ENCODE data around the gene CCDC24.
A peak's percentile ranks its signal among the peaks of the same experiment; 100 is the strongest.

The CCDC24 gene

DNA sequence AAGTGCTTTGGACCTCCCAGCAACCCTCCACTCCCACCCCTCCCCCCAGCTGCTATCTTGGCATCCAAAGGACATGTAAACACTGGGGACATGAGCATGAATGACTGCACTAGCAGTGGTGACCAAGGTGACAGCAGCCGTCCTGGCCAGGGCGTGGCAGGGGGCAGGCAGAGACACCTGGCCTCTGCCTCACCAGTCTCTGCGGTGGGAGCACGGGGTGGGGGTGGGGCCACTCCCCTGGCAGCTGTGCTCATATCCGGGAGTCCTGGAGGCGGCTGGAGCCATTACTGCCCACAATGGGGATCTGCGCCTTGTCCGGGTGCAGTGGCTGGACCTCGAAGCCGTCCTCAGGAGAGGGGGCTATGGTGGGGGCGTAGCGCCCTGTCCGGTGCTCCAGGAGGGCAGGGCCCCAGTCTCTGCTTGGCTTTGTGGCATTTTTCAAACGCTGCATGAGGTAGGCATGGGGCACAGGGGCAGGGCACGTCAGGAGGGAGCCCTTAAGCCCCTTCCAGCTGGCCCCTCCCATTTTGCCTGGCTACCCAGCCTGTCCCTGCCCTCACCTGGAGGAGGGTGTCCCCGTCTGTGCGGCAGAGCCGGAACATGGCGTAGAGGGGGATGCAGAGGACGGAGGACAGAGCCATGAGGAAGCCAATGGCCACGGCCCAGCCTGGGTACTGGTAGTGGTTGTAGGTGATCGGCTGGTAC, 6.0 kb downstream of the CCDC24 start:
- no peak for DNase-seq (ENCODE audit: low spot score)

DNA sequence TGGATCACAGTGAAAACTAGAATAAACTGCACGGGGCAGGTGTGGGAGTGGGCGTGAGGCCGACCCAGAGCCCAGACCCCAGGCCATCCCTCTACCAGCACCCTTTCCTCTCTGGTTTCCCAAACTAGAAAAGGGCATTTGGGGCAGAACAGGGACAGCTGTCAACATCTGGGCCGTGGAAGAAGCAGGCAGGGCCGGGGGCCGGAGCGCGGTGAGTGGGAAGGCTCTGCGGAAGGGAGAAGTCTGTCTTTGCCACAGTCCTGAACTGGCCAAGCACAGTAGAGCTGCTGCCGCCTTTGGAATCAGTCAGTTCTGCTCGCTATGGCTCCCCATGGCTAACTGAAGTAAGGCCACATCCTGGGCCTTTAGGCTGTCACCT, 6.6 kb downstream of the CCDC24 start:
- DNase-seq (ENCODE audit: low spot score), result no peak

DNA sequence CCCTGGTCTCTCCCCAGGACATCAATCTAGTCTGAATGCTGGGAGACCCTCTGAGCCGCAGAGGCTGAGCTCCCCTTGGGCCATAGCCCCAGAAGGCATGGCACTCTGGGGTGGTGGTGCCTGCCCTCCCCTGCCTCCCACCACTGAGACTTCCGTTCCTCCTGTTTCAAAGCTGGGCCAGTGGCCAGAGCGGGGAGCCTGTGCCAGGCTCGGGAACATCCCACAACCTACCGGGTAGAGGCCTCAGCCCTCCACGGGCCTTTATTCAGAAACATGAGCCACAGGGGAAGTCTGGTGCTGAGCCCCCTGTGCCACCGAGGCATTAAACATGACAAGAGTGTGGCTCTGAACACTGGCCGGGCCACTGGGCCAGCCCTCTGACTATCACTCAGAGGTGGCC, 8.1 kb downstream of the CCDC24 start:
- DNase-seq (ENCODE audit: low spot score), result no peak

DNA sequence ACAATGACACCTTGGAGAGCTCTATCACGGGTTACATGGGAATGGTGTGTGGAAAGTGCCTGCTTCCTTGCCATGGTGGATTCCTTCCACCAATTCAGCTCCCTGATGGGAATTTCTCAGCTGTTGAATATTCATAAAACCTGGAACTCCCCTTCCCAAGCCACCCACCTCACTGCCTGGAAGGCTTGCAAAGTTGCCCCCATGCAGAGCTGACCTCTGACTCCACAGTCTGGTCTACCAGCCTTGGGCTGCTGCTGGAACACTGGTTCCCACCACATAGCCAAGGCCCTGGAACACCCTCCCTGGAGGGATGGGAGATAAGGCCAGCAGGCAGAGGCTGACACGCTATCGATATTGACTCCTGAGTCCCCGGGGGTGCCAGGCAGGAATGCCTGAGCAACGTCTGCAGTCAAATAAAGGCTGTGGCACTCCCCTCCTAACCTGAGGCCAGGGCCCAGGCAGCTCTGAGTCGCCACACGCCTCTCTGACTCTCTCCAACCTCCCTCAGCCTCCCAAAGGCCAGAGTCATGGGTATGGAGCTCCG, 8.8 kb downstream of the CCDC24 start:
- no peak for DNase-seq (ENCODE audit: low spot score)

DNA sequence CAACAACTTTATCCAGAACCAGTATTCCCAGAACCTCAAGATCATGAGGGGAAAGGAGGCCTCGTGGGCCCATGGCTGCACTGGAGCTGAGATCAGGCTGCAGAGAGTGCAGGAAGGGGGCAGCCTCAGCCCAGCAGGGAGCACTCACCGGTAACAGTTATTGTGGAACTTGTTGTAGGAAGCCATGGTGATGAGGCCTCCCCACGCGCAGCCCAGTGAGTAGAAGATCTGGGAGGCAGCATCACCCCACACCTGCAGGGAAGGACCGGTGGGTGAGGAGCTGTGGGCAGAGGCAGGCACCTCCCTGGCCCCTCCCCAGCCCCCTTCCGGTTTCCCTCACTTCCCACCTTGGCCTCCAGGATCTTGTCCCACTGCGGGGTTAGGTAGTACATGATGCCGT, 10.8 kb downstream of the CCDC24 start:
- no peak for DNase-seq (ENCODE audit: low spot score)

- DNase-seq (ENCODE audit: low spot score), result no peak
These were observed 11.3 kb downstream of the CCDC24 start for GRCh38 chr1:44002606-44003157.

GRCh38 chr1:44008259-44008658, 16.9 kb downstream of the CCDC24 start:
- no peak for DNase-seq (ENCODE audit: low spot score)

DNA sequence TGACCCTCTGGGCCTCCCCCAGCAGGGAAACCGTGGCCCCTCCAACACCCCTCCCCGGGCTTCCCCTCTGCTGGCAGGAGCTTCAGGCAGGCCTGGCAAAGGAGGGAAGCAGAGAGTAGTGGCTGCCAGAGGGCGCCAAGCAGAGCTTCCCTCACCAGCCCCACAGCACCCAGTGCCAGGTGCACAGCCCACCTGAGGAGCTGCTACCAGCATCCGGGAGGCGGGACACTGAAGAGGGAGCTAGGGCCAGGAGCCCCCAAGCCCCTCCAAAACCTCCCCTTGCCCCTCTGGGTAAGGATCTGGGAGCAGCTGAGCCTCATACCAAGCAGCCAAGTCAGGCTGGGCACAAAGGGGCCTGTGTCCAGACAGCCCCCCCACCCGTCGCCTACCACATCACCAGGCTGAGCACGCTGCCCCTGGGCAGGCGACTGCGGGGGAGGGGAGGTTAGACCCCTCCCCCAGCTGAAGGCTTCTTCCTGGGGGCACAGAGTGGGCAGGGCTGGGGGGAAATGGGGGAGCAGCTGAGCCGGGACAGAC, 19.6 kb downstream of the CCDC24 start:
- peak; percentile 92 for DNase-seq (ENCODE audit: low spot score)

DNA sequence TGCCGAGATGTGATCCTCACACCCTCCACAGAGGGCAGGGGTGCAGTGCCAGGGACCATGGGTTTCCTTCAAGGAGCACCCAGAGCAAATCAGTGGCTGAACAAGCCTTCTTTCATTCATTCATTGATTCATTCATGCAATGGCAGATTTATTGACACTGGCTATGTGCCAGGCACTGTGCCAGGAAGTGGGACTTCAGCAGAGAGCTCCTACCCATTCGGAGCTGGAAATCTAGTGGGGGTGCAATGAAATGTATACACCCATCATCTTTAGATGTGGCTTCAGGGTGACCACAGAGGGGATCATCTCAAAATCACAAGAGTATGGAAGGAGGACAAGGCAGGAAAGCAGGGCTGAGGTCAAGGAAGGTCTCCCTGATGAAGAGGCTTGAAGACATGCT, 21.0 kb downstream of the CCDC24 start:
- no peak for DNase-seq (ENCODE audit: low spot score)

GRCh38 chr1:44012941-44013609, 21.7 kb downstream of the CCDC24 start:
- DNase-seq (ENCODE audit: low spot score), result no peak

- DNase-seq (ENCODE audit: low spot score), result no peak
These were observed 22.6 kb downstream of the CCDC24 start for GRCh38 chr1:44013949-44014348.

DNA sequence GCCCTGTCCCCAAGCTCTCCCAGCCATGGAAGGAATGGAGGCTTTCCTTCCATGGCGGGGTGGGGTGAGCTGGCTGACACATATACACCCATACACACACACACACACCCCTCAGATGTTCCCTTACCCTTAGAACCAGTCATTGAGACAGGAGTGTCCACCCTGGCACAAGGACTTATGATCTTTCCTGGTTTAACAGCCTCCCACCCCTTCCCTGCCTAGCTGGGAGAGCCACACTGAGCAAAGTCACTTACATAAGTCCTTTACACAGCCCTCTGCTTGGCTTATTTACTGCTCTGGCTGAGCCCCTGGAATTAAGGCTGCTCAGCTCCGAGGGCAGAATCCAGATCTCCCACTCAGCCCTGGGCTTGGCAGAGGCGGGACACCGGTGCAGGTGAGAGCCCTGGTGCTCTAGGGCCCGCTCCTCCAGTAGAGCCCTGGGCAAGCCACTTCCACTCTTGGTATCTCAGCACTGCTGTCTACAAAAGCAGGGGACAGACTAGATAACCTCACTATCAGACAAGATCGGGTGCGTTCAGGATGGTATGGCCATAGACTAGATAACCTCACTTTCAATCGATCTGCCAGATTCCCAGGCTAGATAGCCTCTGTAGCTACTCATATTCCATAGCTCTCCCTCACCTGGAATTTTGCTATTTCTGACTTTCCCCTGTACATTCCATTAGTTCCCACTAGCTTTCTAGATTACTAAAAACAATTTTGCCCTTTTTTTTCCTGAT, 23.1 kb downstream of the CCDC24 start:
- no peak for DNase-seq (ENCODE audit: low spot score)

- DNase-seq (ENCODE audit: low spot score), result no peak
These were observed 23.8 kb downstream of the CCDC24 start for GRCh38 chr1:44015206-44015605.

- DNase-seq (ENCODE audit: low spot score), result no peak
These were observed 24.9 kb downstream of the CCDC24 start for GRCh38 chr1:44016041-44016889.

DNA sequence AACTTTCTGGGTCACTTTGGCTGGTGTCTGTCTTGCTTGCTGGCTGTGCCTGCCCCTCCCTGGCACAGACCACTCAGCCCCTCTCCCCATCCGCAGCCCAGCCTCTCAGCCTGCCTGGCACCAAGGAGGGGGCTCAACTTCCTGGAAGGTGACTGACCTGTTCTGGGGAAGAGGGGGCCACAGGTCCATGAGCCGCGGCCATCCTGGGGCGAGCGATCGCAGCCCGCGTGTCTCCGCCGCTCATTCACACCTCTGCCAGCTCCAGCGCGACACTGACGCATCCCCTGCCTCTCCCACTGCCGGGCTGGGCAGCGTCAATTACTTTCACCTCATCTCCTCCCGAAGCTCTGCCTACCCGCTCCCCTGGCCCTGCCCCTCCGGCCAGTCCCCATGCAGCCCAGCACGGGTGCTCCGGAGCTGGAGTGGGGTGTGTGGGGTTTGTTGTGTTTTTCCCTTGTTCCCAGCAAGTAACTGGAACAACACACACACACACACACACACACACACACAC, 25.5 kb downstream of the CCDC24 start:
- DNase-seq (ENCODE audit: low spot score), result no peak

GRCh38 chr1:44019466-44019948, 28.1 kb downstream of the CCDC24 start:
- peak; percentile 77 for DNase-seq (ENCODE audit: low spot score)

DNA sequence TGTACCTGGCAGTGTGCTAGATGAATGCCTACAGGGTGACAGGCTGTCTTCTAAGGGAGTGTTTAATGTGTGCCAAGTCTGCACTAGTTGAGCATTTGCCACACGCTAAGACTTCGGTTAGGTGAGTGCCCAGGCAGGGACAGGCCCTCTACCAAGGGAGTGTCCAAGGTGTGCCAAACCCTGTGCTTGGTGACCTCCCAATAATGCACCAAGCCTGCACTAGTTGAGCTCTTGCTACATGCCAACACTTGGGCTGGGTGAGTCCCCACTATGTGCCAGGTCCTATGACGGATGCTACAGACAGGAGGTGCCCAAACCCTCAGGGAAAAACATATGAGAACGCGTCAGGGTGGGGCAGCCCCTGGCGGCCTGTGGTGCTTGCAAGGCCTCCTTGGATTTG, 29.1 kb downstream of the CCDC24 start:
- no peak for DNase-seq (ENCODE audit: low spot score)

- DNase-seq (ENCODE audit: low spot score), result no peak
These were observed 29.8 kb downstream of the CCDC24 start for GRCh38 chr1:44021156-44021555.

DNA sequence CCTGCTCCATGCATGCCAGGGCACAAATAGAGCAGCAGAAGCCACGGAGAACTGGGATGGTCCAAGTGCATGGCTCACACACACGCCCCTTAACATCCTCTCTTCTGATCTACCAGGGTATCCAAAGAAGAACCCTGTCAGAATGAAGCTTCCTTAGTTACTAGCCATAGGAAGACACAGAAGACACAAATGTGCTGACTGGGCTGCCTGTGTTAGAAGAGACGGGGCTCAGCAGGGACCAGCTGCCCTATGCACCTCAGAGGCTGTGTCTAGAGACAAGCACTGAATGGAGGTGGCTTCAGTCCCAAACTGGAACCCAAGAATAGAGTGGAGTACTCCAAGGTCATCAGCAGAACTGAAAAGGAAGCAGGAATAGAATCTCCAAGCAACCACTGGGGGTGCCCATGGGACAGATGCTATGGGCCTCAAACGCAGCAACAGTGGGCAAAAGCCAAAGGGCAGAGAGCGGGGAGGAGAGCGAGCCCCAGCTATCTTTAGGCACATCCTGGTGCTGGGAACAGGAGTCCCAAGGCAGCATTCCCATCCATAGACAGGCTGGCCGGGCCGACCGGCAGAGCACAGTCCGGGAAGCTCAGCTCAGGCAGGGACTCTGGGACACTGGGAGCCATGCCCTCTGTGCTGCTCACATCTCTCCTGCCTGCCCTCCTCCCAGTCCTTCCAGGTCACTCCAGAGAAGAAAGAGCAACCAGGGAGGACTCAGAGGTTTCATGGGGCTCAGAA, 30.4 kb downstream of the CCDC24 start:
- DNase-seq (ENCODE audit: low spot score), result no peak
